Mesenchymal stem cell (in vitro differentiated cells and primary cell): ENCODE data around the gene CLEC4A.
"Not testable (repeated sequence)": the region's sequence is repeated elsewhere in the genome, so short reads cannot be mapped to it uniquely, and the experiment has no call there.

Source experiments
- DNase-seq: peaks from one replicate; pipeline ENCODE4 v3.0.0-alpha.2; 2013
- H2AFZ ChIP-seq: one replicate; pipeline ENCODE4 v1.6.1; 2013; ENCODE audit warnings: low read depth, mild to moderate bottlenecking, control low read depth, inconsistent platforms, low read length, moderate library complexity
- H2AK5ac ChIP-seq: 2 replicates; pipeline ENCODE4 v1.6.1; 2013; ENCODE audit warnings: low read length, moderate library complexity, mild to moderate bottlenecking, inconsistent platforms; ENCODE audit not compliant: severe bottlenecking
- H2BK120ac ChIP-seq: one replicate; pipeline ENCODE4 v1.6.1; 2013; ENCODE audit warnings: low read depth, mild to moderate bottlenecking, inconsistent platforms, low read length, moderate library complexity
- H2BK12ac ChIP-seq, 2 experiments: one replicate each; pipeline ENCODE4 v1.6.1; 2013; ENCODE audit warnings: inconsistent platforms in 2 of 2, low read length in 2 of 2, mild to moderate bottlenecking in 2 of 2, moderate library complexity in 2 of 2, control low read depth in 1 of 2
- H2BK15ac ChIP-seq: one replicate; pipeline ENCODE4 v1.6.1; 2013; ENCODE audit warnings: mild to moderate bottlenecking, low read depth, inconsistent platforms; ENCODE audit not compliant: poor library complexity, severe bottlenecking
- H2BK5ac ChIP-seq: 2 replicates; pipeline ENCODE4 v1.6.1; 2013; ENCODE audit warnings: low read depth, mild to moderate bottlenecking, low read length, control low read depth, inconsistent platforms; ENCODE audit not compliant: poor library complexity, severe bottlenecking
- H3K14ac ChIP-seq, 2 experiments: one replicate each; pipeline ENCODE4 v1.6.1; 2013; ENCODE audit warnings: inconsistent platforms in 2 of 2, low read length in 2 of 2, control low read depth in 1 of 2, mild to moderate bottlenecking in 1 of 2, moderate library complexity in 1 of 2
- H3K18ac ChIP-seq, 2 experiments: one replicate each; pipeline ENCODE4 v1.6.1; 2013; ENCODE audit warnings: inconsistent platforms in 2 of 2, low read length in 2 of 2, control low read depth in 1 of 2, low read depth in 1 of 2, mild to moderate bottlenecking in 1 of 2
- H3K23ac ChIP-seq, 2 experiments: one replicate each; pipeline ENCODE4 v1.6.1; 2013; ENCODE audit warnings: inconsistent platforms in 2 of 2, low read length in 2 of 2, mild to moderate bottlenecking in 2 of 2, moderate library complexity in 2 of 2, control low read depth in 1 of 2
- H3K27ac ChIP-seq: 2 replicates; pipeline ENCODE4 v1.5.1; 2013; ENCODE audit warnings: mild to moderate bottlenecking, moderate library complexity, low read length, control low read depth, inconsistent platforms; ENCODE audit not compliant: poor library complexity, severe bottlenecking
- H3K27me3 ChIP-seq, 2 experiments: 2 replicates each; pipeline versions ENCODE4 v1.6.1 to v1.7.0; 2013; ENCODE audit warnings: low read length in 2 of 2, mild to moderate bottlenecking in 2 of 2, moderate library complexity in 2 of 2, control low read depth in 1 of 2, inconsistent platforms in 1 of 2; ENCODE audit not compliant: control insufficient read depth in 1 of 2, insufficient read depth in 1 of 2
- H3K36me3 ChIP-seq, 2 experiments: 2 replicates each; pipeline versions ENCODE4 v1.6.1 to v1.7.0; 2013; ENCODE audit warnings: low read length in 2 of 2, control low read depth in 1 of 2, inconsistent platforms in 1 of 2, low read depth in 1 of 2, mild to moderate bottlenecking in 1 of 2; ENCODE audit not compliant: insufficient read depth in 2 of 2, control insufficient read depth in 1 of 2
- H3K4ac ChIP-seq, 2 experiments: one replicate each; pipeline ENCODE4 v1.6.1; 2013; ENCODE audit warnings: inconsistent platforms in 2 of 2, low read length in 2 of 2, mild to moderate bottlenecking in 2 of 2, moderate library complexity in 2 of 2, control low read depth in 1 of 2, low read depth in 1 of 2
- H3K4me1 ChIP-seq: 2 replicates; pipeline ENCODE4 v1.6.1; 2013; ENCODE audit warnings: low read depth, low read length, control low read depth; ENCODE audit not compliant: control insufficient read depth, insufficient read depth
- H3K4me2 ChIP-seq: 2 replicates; pipeline ENCODE4 v1.6.1; 2013; ENCODE audit warnings: low read length, mild to moderate bottlenecking, inconsistent platforms; ENCODE audit not compliant: poor library complexity, severe bottlenecking
- H3K4me3 ChIP-seq, 2 experiments: 2 replicates each; pipeline versions ENCODE4 v1.5.1 to v1.7.0; 2013; ENCODE audit warnings: low read length in 2 of 2, mild to moderate bottlenecking in 2 of 2, control low read depth in 1 of 2, low read depth in 1 of 2; ENCODE audit not compliant: insufficient read depth in 1 of 2
- H3K79me1 ChIP-seq: replicated peaks from 2 replicates; pipeline ENCODE4 v1.6.1; 2013; ENCODE audit warnings: mild to moderate bottlenecking, control low read depth, low read length, inconsistent platforms; ENCODE audit not compliant: poor library complexity, severe bottlenecking
- H3K9ac ChIP-seq: 2 replicates; pipeline ENCODE4 v1.7.0; 2013; ENCODE audit warnings: mild to moderate bottlenecking, low read length, moderate library complexity
- H3K9me3 ChIP-seq: 2 replicates; pipeline ENCODE4 v1.7.0; 2013; ENCODE audit warnings: mild to moderate bottlenecking, low read length; ENCODE audit not compliant: control insufficient read depth
- H4K8ac ChIP-seq: one replicate; pipeline ENCODE4 v1.6.1; 2013; ENCODE audit warnings: inconsistent platforms, mild to moderate bottlenecking, low read length, moderate library complexity
- H4K91ac ChIP-seq: one replicate; pipeline ENCODE4 v1.6.1; 2013; ENCODE audit warnings: mild to moderate bottlenecking, low read length, inconsistent platforms
- WGBS: methylation state at CpG from one replicate; pipeline ENCODE4 v1.1.7; 2013; ENCODE audit warnings: mixed read lengths; 5-methylcytosine and 5-hydroxymethylcytosine counted together

The CLEC4A gene

GRCh38 chr12:8184206-8184605 is 60.8 kb downstream of the CLEC4A start:
- H3K18ac ChIP-seq, H2AFZ ChIP-seq, H3K14ac ChIP-seq, DNase-seq, H3K4me3 ChIP-seq, H3K4ac ChIP-seq, H3K36me3 ChIP-seq, H2BK12ac ChIP-seq, H2BK15ac ChIP-seq, H3K4me1 ChIP-seq, H3K27me3 ChIP-seq, H3K23ac ChIP-seq, H3K79me1 ChIP-seq, H3K9me3 ChIP-seq, H2BK120ac ChIP-seq, H4K8ac ChIP-seq, H3K4me2 ChIP-seq, H2BK5ac ChIP-seq, H2AK5ac ChIP-seq, H3K9ac ChIP-seq, H4K91ac ChIP-seq, H3K27ac ChIP-seq: not testable (repeated sequence)
- WGBS = 98% methylated on average over 7 of the region's 28 CpGs

- H4K91ac ChIP-seq, H2AFZ ChIP-seq, H3K14ac ChIP-seq, H3K79me1 ChIP-seq, H2BK120ac ChIP-seq, H2BK12ac ChIP-seq, H3K9me3 ChIP-seq, H3K4me1 ChIP-seq, H3K18ac ChIP-seq, H2AK5ac ChIP-seq, H3K27me3 ChIP-seq, H3K4ac ChIP-seq, H3K4me3 ChIP-seq, H3K36me3 ChIP-seq, H3K27ac ChIP-seq, H3K23ac ChIP-seq, H3K4me2 ChIP-seq, H4K8ac ChIP-seq, H3K9ac ChIP-seq, DNase-seq, H2BK5ac ChIP-seq, H2BK15ac ChIP-seq: not testable (repeated sequence)
- 78% methylated on average over 2 of the region's 2 CpGs for WGBS
These were observed 64.7 kb downstream of the CLEC4A start for GRCh38 chr12:8188088-8188487.
